ENCODE measurements around the gene CILP.

Gene CILP

GRCh38 chr15:65207280-65207840, 3.9 kb downstream of the CILP start:
- DNase-seq (ENCODE audit: low spot score), result no peak
- TF ChIP-seq CTCF (IDR thresholded peaks at IDR 0.05; ENCODE audit: borderline replicate concordance, control extremely low read depth, extremely low read depth, insufficient read depth, missing control alignments), result no peak
- in situ Hi-C loops (cut with MboI; ENCODE audit: low sequenced_read_pairs, unreplicated experiment), result no loop called here

- in situ Hi-C loops (cut with MboI; ENCODE audit: low sequenced_read_pairs, unreplicated experiment), result no loop called here
- TF ChIP-seq CTCF (IDR thresholded peaks at IDR 0.05; ENCODE audit: borderline replicate concordance, control extremely low read depth, extremely low read depth, insufficient read depth, missing control alignments), result no peak
- no peak for DNase-seq (ENCODE audit: low spot score)
Observed at GRCh38 chr15:65206750-65207149, 4.5 kb downstream of the CILP start.

- TF ChIP-seq CTCF (IDR thresholded peaks at IDR 0.05; ENCODE audit: borderline replicate concordance, control extremely low read depth, extremely low read depth, insufficient read depth, missing control alignments), result no peak
- in situ Hi-C loops (cut with MboI; ENCODE audit: low sequenced_read_pairs, unreplicated experiment), result no loop called here
- no peak for DNase-seq (ENCODE audit: low spot score)
Observed at GRCh38 chr15:65204931-65205660, 6.2 kb downstream of the CILP start.

GRCh38 chr15:65204236-65204930, 6.9 kb downstream of the CILP start:
- in situ Hi-C loops (cut with MboI; ENCODE audit: low sequenced_read_pairs, unreplicated experiment), result no loop called here
- TF ChIP-seq CTCF (IDR thresholded peaks at IDR 0.05; ENCODE audit: borderline replicate concordance, control extremely low read depth, extremely low read depth, insufficient read depth, missing control alignments), result no peak
- DNase-seq (ENCODE audit: low spot score), result no peak

GRCh38 chr15:65201918-65202317, 9.4 kb downstream of the CILP start:
- DNase-seq (ENCODE audit: low spot score), result no peak
- in situ Hi-C loops (cut with MboI; ENCODE audit: low sequenced_read_pairs, unreplicated experiment), result no loop called here
- TF ChIP-seq CTCF (IDR thresholded peaks at IDR 0.05; ENCODE audit: borderline replicate concordance, control extremely low read depth, extremely low read depth, insufficient read depth, missing control alignments), result no peak

- no peak for TF ChIP-seq CTCF (IDR thresholded peaks at IDR 0.05; ENCODE audit: borderline replicate concordance, control extremely low read depth, extremely low read depth, insufficient read depth, missing control alignments)
- in situ Hi-C loops (cut with MboI; ENCODE audit: low sequenced_read_pairs, unreplicated experiment), result loop anchor here (25.0 kb wide), 1 partner anchor 89 kb away; the partner anchor contains the start of genes PARP16 and RNU5A-1
- DNase-seq (ENCODE audit: low spot score), result no peak
Observed at GRCh38 chr15:65198571-65198970, 12.7 kb downstream of the CILP start.

Data from GM13976 (cell line).